Measurements from ENCODE around the gene GLMP. TPM values are rescaled to one million over a fixed set of nuclear protein-coding genes. Genes with fewer than 3 reads are reported as not detected.

The GLMP gene
- total and polyA plus RNA-seq, 2 of the 13 experiments (the other 11 are each of a cell fraction or from before 2014, with no cell fraction given): 44.6 to 75.8 TPM

GRCh38 chr1:156344409-156344808 lies 48.9 kb upstream of the GLMP start (continued):
- no peak for TF ChIP-seq REST (IDR thresholded peaks at IDR 0.05; ENCODE audit: borderline replicate concordance in 1 of 2, low read depth in 1 of 2, low read length in 2 of 2)

- TF ChIP-seq ZNF142 (CRISPR knock-in tag; IDR thresholded peaks at IDR 0.05) (no peak), ZNF451 (CRISPR knock-in tag; IDR thresholded peaks at IDR 0.05) (no peak), CCAR2 (optimal IDR thresholded peaks at IDR 0.05; ENCODE audit: low read depth, low read length) (no peak), RBFOX2 (IDR thresholded peaks at IDR 0.05; ENCODE audit: low read depth, low read length) (no peak), ZNF816 (CRISPR knock-in tag; IDR thresholded peaks at IDR 0.05; ENCODE audit: borderline replicate concordance) (no peak)
- Histone ChIP-seq H3K9ac (ENCODE audit: insufficient read depth, low read depth, low read length) (no peak overlapping the region), H3K4me3 (replicated peaks in 1 of 3; ENCODE audit: insufficient read depth in 1 of 3, low read depth in 2 of 3, low read length in 3 of 3) (no peak overlapping the region), H3K79me2 (ENCODE audit: insufficient read depth, low read length) (peaks cover 7% of the 10 kb centered on the region), H4K20me1 (ENCODE audit: insufficient read depth, low read length) (no peaks in the 10 kb centered on the region), H3K36me3 (replicated peaks in 1 of 2; ENCODE audit: control insufficient read depth in 1 of 2, insufficient read depth in 2 of 2, low read length in 2 of 2) (no peaks in the 10 kb centered on the region), H3K4me2 (ENCODE audit: low read depth, low read length) (no peak overlapping the region), H3K27me3 (ENCODE audit: control insufficient read depth in 1 of 2, insufficient read depth in 2 of 2, low read length in 2 of 2) (no peaks in the 10 kb centered on the region; a peak in 1 of 5 replicates), H3K27ac (ENCODE audit: extremely low read length, insufficient read depth, low read length) (no peak overlapping the region), H3K9me3 (ENCODE audit: low read length) (no peaks in the 10 kb centered on the region), H3K4me1 (ENCODE audit: insufficient read depth, low read length) (peaks cover 7% of the 10 kb centered on the region; the same call in 1 of the 2 replicates), H2AFZ (ENCODE audit: low read length) (no peak overlapping the region)
- FAIRE-seq (no peak), DNase-seq (ENCODE audit: low spot score) (no peak), ATAC-seq (no peak)
- CTCF ChIA-PET (ENCODE audit: low intra/inter-chr PET ratio, low total read pairs): no interaction called here
- intact Hi-C loops (cut with micrococcal nuclease; ENCODE audit: unreplicated experiment) (no loop called here), in situ Hi-C loops (cut with HindIII; ENCODE audit: extremely low pct_ligation_motif_present, low pct_unique_long_range_greater_than_20kb) (no loop called here)
- BruUV-seq (replicated peaks): no TSS peak
- WGBS (ENCODE audit: low lambda C conversion rate): 57% methylated on average over 1 of the region's 1 CpG
- POLR2A ChIA-PET: no interaction called here
Measured at GRCh38 chr1:156342166-156342955, 46.9 kb upstream of the GLMP start.
